ENCODE results near the gene PLCH1. TPM values are rescaled to one million over a fixed set of nuclear protein-coding genes. Genes with fewer than 3 reads are reported as not detected.

Gene PLCH1
- total and polyA plus RNA-seq, 2 donors (not counting 1 experiment from before 2014, with no cell fraction given) = 0.27 TPM; not detected in 1

DNA sequence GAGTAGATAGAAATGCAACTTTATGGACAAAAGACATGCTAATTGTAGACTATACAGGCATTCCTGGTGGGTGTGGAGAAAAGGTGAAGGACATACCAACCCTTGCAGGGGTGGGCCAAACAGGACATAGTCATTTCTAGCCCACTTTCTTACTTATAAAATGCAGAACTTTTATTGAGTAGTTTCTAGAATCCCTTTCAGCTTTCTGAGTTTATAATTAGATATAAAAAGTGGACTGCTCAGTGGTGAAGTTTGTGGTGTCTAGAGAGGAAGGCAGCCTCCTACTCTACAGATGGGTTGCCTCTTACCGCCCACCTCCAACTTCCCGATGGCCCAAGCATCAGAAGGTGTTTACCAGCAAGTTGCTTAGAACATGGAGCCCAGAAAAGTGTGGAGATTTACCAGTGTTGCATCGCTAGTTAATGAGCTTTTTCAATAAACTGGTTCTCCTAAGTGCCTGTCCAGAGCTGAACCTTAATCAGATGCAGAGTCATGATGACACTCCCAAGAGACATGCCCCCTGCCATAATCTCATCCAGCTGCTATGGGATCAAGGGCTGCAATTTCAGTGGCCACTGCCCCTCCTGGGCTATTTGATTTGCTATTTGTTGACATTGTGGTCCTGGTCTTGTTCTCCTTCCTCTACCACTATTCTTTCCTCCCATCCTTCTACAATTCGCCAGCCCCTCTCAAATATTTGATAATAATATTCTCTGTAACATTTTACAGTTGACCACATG lies 373.9 kb downstream of the PLCH1 start:
- H3K27me3 Mint-ChIP-seq = no peaks in the 10 kb centered on the region
- intact Hi-C loops (cut with micrococcal nuclease) = no loop called here
- Histone ChIP-seq H3K4me3 (ENCODE audit: control extremely low read depth in 1 of 5, extremely low read depth in 1 of 5, insufficient read depth in 1 of 5, low read depth in 2 of 5, low read length in 4 of 5) (no peak overlapping the region), H3K79me2 (ENCODE audit: control insufficient read depth, insufficient read depth, low read length) (no peaks in the 10 kb centered on the region), H2AFZ (ENCODE audit: insufficient read depth, low read depth, low read length, poor library complexity, severe bottlenecking) (no peak overlapping the region), H3K27me3 (replicated peaks in 1 of 4; ENCODE audit: control extremely low read depth in 1 of 4, control insufficient read depth in 3 of 4, insufficient read depth in 4 of 4, low read length in 3 of 4) (no peaks in the 10 kb centered on the region), H3K36me3 (replicated peaks in 1 of 2; ENCODE audit: control extremely low read depth in 1 of 2, control insufficient read depth in 1 of 2, extremely low read depth in 1 of 2, insufficient read depth in 2 of 2, low read length in 1 of 2) (no peaks in the 10 kb centered on the region), H3K9ac (ENCODE audit: low read length) (no peak overlapping the region), H4K20me1 (ENCODE audit: control insufficient read depth, insufficient read depth, low read length, poor library complexity, severe bottlenecking) (no peaks in the 10 kb centered on the region), H3K4me1 (ENCODE audit: control insufficient read depth in 2 of 2, insufficient read depth in 2 of 2, low read length in 2 of 2) (no peaks in the 10 kb centered on the region), H3K9me3 (ENCODE audit: control extremely low read depth in 1 of 3, control insufficient read depth in 2 of 3, insufficient read depth in 1 of 3, low read length in 2 of 3) (no peaks in the 10 kb centered on the region), H3K27ac (ENCODE audit: low read length in 2 of 2) (no peak overlapping the region), H3K4me2 (replicated peaks; ENCODE audit: low read depth, low read length, poor library complexity, severe bottlenecking) (no peak overlapping the region)
- TF ChIP-seq EZH2 (IDR thresholded peaks at IDR 0.05; ENCODE audit: borderline replicate concordance, insufficient read depth, low read depth, low read length, poor library complexity, severe bottlenecking) (no peak), CTCF (IDR thresholded peaks at IDR 0.05) (no peak)
- ChIA-PET POLR2A (no interaction called here), CTCF (no interaction called here)
- no peak overlapping the region for H3K4me3 Mint-ChIP-seq
- H3K27ac Mint-ChIP-seq = no peak overlapping the region
- H3K9me3 Mint-ChIP-seq (ENCODE audit: insufficient read depth) = no peaks in the 10 kb centered on the region
- peaks cover 6% of the 10 kb centered on the region for H3K4me1 Mint-ChIP-seq
- 100% methylated on average over 2 of the region's 4 CpGs for WGBS (ENCODE audit: insufficient coverage)
- DNase-seq (no peak), ATAC-seq (ENCODE audit: low read depth) (no peak)

DNA sequence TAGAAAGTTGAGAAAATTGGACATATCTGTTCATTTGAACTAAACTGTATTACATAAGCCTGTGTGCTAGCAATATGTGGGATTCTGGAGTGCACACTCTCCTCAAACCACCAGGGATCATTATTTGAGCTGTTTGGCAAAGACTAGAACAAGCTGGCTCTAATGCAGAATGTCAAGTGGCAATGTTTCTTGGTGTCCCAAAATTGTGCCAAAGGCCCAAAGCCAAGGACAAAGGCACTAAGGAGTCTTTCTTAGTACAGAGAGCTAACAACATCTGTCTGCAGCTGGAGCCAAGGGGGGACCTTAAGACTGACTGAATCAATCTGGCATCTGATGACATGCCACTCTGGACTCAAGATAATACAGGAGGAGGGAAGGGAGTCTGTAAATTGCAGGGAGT lies 374.7 kb downstream of the PLCH1 start:
- CTCF ChIA-PET = no interaction called here
- no peak for ATAC-seq (ENCODE audit: low read depth)
- Histone ChIP-seq H3K4me3 (ENCODE audit: control extremely low read depth in 1 of 5, extremely low read depth in 1 of 5, insufficient read depth in 1 of 5, low read depth in 2 of 5, low read length in 4 of 5) (no peak overlapping the region), H3K79me2 (ENCODE audit: control insufficient read depth, insufficient read depth, low read length) (no peaks in the 10 kb centered on the region), H3K36me3 (replicated peaks in 1 of 2; ENCODE audit: control extremely low read depth in 1 of 2, control insufficient read depth in 1 of 2, extremely low read depth in 1 of 2, insufficient read depth in 2 of 2, low read length in 1 of 2) (no peaks in the 10 kb centered on the region), H2AFZ (ENCODE audit: insufficient read depth, low read depth, low read length, poor library complexity, severe bottlenecking) (no peak overlapping the region), H3K9ac (ENCODE audit: low read length) (no peak overlapping the region), H3K4me2 (replicated peaks; ENCODE audit: low read depth, low read length, poor library complexity, severe bottlenecking) (no peak overlapping the region), H3K27me3 (replicated peaks in 1 of 4; ENCODE audit: control extremely low read depth in 1 of 4, control insufficient read depth in 3 of 4, insufficient read depth in 4 of 4, low read length in 3 of 4) (no peaks in the 10 kb centered on the region), H3K27ac (ENCODE audit: low read length in 2 of 2) (no peak overlapping the region), H3K4me1 (ENCODE audit: control insufficient read depth in 2 of 2, insufficient read depth in 2 of 2, low read length in 2 of 2) (no peaks in the 10 kb centered on the region), H3K9me3 (ENCODE audit: control extremely low read depth in 1 of 3, control insufficient read depth in 2 of 3, insufficient read depth in 1 of 3, low read length in 2 of 3) (peaks cover 0 to 4% (median 4%) of the 10 kb centered on the region in 3 donors), H4K20me1 (ENCODE audit: control insufficient read depth, insufficient read depth, low read length, poor library complexity, severe bottlenecking) (no peaks in the 10 kb centered on the region)
- POLR2A ChIA-PET = no interaction called here
- Mint-ChIP-seq H3K9me3 (ENCODE audit: insufficient read depth) (no peaks in the 10 kb centered on the region), H3K4me3 (no peak overlapping the region), H3K27me3 (no peaks in the 10 kb centered on the region), H3K4me1 (peaks cover 6% of the 10 kb centered on the region), H3K27ac (no peak overlapping the region)
- DNase-seq = no peak
- no peak for TF ChIP-seq EZH2 (IDR thresholded peaks at IDR 0.05; ENCODE audit: borderline replicate concordance, insufficient read depth, low read depth, low read length, poor library complexity, severe bottlenecking)
- no peak for TF ChIP-seq CTCF (IDR thresholded peaks at IDR 0.05)
- intact Hi-C loops (cut with micrococcal nuclease) = no loop called here

All from B cell (primary cell).